ENCODE data around the gene UBE2J1.

Gene UBE2J1

DNA sequence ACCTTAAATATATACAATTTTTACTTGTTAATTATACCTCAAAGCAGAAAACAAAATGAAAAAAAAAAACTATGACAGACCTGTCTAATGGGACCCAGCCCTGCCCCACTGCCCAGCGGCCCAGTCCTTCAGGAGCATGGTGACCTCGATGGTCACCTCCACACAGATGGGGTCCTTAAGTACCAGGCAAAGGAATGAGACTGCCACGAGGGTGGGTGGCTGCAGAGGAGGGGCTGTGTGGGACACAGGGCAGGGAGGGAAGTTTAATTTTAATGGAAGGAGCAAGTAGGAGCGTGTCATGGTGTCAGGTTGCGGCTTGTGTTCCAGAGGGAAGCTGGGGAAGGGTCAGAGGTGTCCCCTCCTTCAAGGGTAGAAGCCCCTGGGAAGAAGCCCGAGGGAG lies 66.0 kb downstream of the UBE2J1 start:
- no peak for DNase-seq

DNA sequence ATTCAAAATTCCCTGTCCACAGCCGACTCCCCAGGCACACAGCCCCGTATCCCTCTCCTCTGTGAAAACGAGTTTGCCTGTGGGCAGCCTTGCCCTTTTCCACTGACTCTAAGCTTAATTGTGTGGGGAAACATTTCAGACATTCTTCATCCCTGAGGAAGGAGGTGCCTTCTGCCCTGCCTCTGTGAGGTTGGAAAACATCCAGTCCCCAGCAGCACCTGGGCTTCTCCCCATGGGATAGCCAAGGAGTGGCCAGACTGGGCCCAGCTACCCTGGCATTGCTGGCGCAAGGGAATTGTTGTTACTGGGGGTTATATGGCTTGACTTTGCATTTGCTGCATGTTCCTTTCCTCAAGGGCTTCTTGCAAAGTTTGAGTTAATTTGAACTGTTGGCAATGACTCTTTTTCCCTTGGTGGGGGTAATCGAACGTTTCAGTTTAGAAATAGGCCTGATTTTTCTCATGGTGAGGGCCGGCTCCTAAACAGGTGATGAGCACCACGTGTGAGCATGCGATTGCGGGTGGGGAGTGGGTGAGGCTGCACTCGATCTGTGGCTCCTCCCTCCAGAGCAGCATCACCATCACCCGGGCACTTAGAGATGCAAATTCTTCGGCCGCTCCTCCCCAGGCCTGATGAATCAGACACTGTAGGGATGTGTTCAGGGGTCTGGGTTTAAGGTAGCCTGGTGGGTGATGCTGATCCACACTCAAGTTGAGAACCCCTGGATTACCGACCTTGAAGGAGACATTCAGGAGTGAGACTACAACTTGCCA lies 67.4 kb downstream of the UBE2J1 start:
- no peak for DNase-seq

DNA sequence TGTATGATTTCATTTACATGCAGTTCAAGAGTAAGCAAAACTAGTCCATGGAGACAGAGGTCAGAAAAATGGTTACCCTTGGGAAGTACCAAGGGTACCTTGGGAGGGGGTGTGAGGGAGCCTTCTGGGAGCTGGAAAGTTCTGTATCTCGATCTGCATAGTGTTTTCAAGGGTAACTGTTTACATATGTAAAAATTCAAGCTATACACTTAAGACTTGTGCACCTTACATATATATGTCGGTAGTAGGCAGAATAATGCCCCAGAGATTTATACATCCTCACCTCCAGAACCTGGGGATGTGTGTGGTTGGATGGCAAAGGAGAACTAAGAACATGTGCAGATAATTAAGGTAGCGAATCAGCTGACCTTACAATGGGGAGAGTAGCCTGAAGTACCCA lies 68.4 kb downstream of the UBE2J1 start:
- no peak for DNase-seq

DNA sequence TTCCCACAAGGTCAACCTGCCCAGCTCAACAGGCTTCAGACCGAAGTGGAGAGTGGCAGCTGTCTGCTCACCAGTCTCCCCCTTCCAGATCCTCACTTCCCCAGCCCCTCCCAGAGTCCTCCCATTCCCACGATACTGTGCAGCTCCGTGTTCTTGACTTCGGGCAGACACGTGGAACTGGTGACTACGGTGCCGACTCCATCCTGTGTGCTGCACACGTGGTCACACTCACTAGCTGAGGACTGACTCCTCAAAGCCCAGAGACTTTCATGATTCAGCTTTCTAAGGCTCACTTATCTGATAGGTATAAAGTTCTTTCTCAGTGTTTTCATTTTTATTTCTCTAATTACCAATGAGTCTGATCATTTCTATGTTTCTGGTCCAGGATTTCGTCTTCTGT lies 69.8 kb downstream of the UBE2J1 start:
- no peak for DNase-seq

DNA sequence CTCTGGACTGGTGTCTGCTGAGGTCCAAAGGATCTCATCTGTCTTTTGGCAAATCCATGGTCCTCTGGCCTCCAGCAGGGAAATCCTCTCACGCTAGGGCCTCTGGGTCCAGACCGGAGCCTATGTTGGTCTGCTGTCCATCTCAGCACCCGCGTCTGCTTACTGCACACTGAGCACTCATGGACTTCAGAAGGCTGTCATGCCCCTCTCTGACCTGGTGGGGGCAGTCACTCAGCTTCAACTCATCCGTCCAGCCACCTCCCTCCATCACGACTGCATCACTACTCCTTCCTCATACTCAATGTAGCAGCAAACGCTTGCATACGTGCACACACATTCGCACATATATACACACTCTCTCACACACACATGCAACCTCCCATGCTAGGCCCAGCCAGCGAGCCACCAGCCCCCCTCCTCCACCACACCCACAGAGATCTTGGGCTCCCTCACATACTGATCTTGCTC lies 70.7 kb downstream of the UBE2J1 start:
- DNase-seq = no peak

DNA sequence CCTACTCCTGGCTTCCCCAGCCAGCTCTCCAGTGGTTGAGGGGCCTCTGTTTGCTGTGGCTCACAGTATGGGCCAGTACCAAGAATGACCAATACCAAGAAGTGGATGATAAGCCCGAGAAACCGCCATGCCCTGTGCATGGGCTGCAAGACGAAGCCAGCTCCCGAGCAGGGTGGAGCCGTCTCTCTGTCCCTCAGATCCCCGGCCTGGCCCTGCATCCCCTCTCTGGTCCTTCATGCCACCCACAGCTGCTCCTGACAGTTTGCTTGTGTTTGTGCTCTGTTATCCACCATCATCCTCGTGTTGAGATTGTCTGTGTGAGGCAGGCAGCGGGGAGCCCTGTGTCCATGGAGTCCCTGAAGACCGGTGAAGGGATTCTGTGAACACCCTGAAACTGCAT lies 73.6 kb downstream of the UBE2J1 start:
- DNase-seq = no peak

Measured in left hindlimb (tissue), 1 donor.